NB4 (cell line): ENCODE measurements around the gene IQCM.

Source experiments
- DNase-seq: peaks from one replicate; pipeline ENCODE4 v3.0.0; 2010; ENCODE audit warnings: low read depth
- H3K4me3 ChIP-seq: one replicate; pipeline ENCODE4 v1.5.1; 2011; ENCODE audit warnings: mild to moderate bottlenecking, low read depth, low read length, moderate library complexity
- CTCF ChIP-seq: IDR thresholded peaks from one replicate; pipeline ENCODE4 v1.5.1; 2012; ENCODE audit warnings: low read depth, low read length
- MYC ChIP-seq: IDR thresholded peaks from 2 replicates; pipeline ENCODE4 v1.6.1; 2011; ENCODE audit warnings: low read depth, low read length
- POLR2A ChIP-seq: IDR thresholded peaks from 2 replicates; pipeline ENCODE4 v1.6.1; 2011; ENCODE audit warnings: mild to moderate bottlenecking; ENCODE audit not compliant: insufficient read length; ENCODE audit errors: extremely low read depth
- TF ChIP-seq, protein P1 (sequence below): IDR thresholded peaks from 2 replicates; pipeline ENCODE4 v1.6.1; 2011; ENCODE audit warnings: low read depth, low read length

IQCM gene

GRCh38 chr4:149799546-149799945, 16.1 kb downstream of the IQCM start:
- no peak overlapping the region for H3K4me3 ChIP-seq
- TF ChIP-seq CTCF (no peak), POLR2A (no peak), MYC (no peak)
- TF ChIP-seq, protein P1, sequence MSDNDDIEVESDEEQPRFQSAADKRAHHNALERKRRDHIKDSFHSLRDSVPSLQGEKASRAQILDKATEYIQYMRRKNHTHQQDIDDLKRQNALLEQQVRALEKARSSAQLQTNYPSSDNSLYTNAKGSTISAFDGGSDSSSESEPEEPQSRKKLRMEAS, result no peak
- no peak for DNase-seq

DNA sequence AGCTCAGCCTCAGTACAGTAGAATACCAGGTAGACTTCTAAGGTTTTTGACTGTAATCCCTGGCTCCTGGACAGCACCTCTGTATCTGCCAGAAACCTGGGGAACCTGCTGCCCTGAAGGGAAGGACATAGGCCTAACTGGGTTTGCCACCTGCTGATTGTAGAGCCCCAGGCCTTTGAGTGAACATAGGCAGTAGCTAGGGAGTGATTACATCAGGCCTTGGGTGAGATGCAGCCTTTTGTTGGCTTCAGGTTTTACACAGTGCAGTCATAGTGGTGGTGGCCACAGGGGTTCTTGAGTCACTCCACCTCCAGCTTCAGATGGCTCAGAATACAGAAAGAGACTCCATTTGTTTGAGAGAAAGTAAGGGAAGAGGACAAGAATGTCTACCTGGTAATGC, 19.3 kb downstream of the IQCM start:
- no peak overlapping the region for H3K4me3 ChIP-seq
- no peak for TF ChIP-seq MYC
- TF ChIP-seq POLR2A, result no peak
- TF ChIP-seq, protein P1, result no peak
- no peak for TF ChIP-seq CTCF
- DNase-seq, result no peak

DNA sequence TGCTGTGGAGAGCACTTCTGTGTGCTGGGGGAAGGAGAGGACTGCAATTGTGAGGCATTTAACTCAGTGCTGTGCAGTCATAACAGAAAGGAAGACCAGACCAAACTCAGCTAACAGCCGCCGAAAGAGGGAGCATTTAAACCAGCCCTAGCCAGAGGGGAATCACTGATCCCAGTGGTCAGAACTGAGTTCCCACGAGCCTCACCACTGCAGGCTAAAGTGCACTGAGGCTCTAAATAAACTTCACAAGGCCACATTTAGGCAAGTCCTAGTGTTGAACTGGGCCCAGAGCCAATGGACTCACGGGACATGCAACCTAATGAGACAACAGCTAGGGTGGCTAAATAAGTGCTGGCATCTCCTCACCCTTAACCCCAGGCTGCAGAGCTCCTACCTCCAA, 20.4 kb downstream of the IQCM start:
- DNase-seq, result no peak
- no peak overlapping the region for H3K4me3 ChIP-seq
- no peak for TF ChIP-seq CTCF
- TF ChIP-seq POLR2A, result no peak
- TF ChIP-seq MYC, result no peak
- TF ChIP-seq, protein P1, result no peak

- TF ChIP-seq CTCF (no peak), POLR2A (no peak), MYC (no peak)
- TF ChIP-seq, protein P1, result no peak
- H3K4me3 ChIP-seq, result no peak overlapping the region
- no peak for DNase-seq
These were observed 21.3 kb downstream of the IQCM start for GRCh38 chr4:149794352-149794751.

- DNase-seq, result no peak
- TF ChIP-seq POLR2A (no peak), CTCF (no peak), MYC (no peak)
- TF ChIP-seq, protein P1, result no peak
- no peak overlapping the region for H3K4me3 ChIP-seq
These were observed 22.2 kb downstream of the IQCM start for GRCh38 chr4:149793459-149793858.

GRCh38 chr4:149791851-149792250, 23.8 kb downstream of the IQCM start:
- TF ChIP-seq MYC, result no peak
- TF ChIP-seq POLR2A, result no peak
- TF ChIP-seq, protein P1, result no peak
- TF ChIP-seq CTCF, result no peak
- no peak overlapping the region for H3K4me3 ChIP-seq
- no peak for DNase-seq
